Endothelial cell of umbilical vein (primary cell): ENCODE measurements around the gene CCR5. TPM values are rescaled to one million over a fixed set of nuclear protein-coding genes. Genes with fewer than 3 reads are reported as not detected.

Source experiments
- BruUV-seq: library from RNA; stranded (reverse); fragments of 400-500 nt; replicated peaks from 2 replicates; lab custom pipeline; 2021; lab: Mats Ljungman, UMichigan
- CTCF ChIA-PET: fragments of 300-600, 350-600 bp; sonication (Branson Sonifier 250); formaldehyde crosslinking; loops from one replicate; lab custom pipeline; 2021; ENCODE audit warnings: antibody characterized with exemption, inconsistent platforms; lab: Charles Lee
- POLR2A ChIA-PET: fragments of 300-600, 350-600 bp; sonication (Branson Sonifier 250); formaldehyde crosslinking; loops from one replicate; lab custom pipeline; 2021; ENCODE audit warnings: antibody characterized with exemption, inconsistent platforms; lab: Charles Lee
- DNase-seq: peaks from one replicate; pipeline ENCODE4 v3.0.0-alpha.2; 2011; ENCODE audit warnings: low read depth, low spot score
- FAIRE-seq: peaks from 2 replicates; lab custom pipeline; 2011; peaks lifted over from hg19 to GRCh38; lab: Jason Lieb, UNC
- H2AFZ ChIP-seq: 2 replicates; pipeline ENCODE4 v1.6.0; 2012; ENCODE audit warnings: low read depth, low read length, control low read depth, inconsistent platforms
- H3K27ac ChIP-seq: 2 replicates; pipeline ENCODE4 v1.5.1; 2011; ENCODE audit warnings: low read depth, mild to moderate bottlenecking, control low read depth, low read length, moderate library complexity; ENCODE audit not compliant: insufficient read depth
- H3K27me3 ChIP-seq, 2 experiments: 2 replicates each; pipeline versions ENCODE4 v1.6.0 to v1.6.1; 2011; ENCODE audit warnings: low read length in 2 of 2, mixed read lengths in 1 of 2; ENCODE audit not compliant: control insufficient read depth in 2 of 2, insufficient read depth in 2 of 2
- H3K36me3 ChIP-seq, 2 experiments: 2 replicates in 1 of 2; 3 replicates in 1 of 2; pipeline ENCODE4 v1.5.1; 2011; ENCODE audit warnings: low read length in 2 of 2, mild to moderate bottlenecking in 1 of 2, moderate library complexity in 1 of 2; ENCODE audit not compliant: control insufficient read depth in 2 of 2, insufficient read depth in 2 of 2; ENCODE audit errors: extremely low read depth in 1 of 2
- H3K4me1 ChIP-seq: 3 replicates; pipeline ENCODE4 v1.5.1; 2011; ENCODE audit warnings: mild to moderate bottlenecking, low read length; ENCODE audit not compliant: control insufficient read depth, insufficient read depth; ENCODE audit errors: extremely low read depth
- H3K4me2 ChIP-seq: 2 replicates; pipeline ENCODE4 v1.6.1; 2011; ENCODE audit warnings: low read length, control low read depth, mixed read lengths; ENCODE audit not compliant: insufficient read depth
- H3K4me3 ChIP-seq, 3 experiments: fragments of 200-600 bp in 1 of 3; sonication (generic), shearing (Covaris generic) in 1 of 3; replicated peaks in 1 of 3; 2 replicates each; pipeline ENCODE4 v1.5.1; 2011 to 2016; ENCODE audit warnings: control low read depth in 3 of 3, low read length in 3 of 3, mild to moderate bottlenecking in 2 of 3, inconsistent platforms in 1 of 3, low read depth in 1 of 3, moderate library complexity in 1 of 3; ENCODE audit not compliant: insufficient read depth in 1 of 3
- H3K79me2 ChIP-seq: 2 replicates; pipeline ENCODE4 v1.6.0; 2012; ENCODE audit warnings: low read length, inconsistent platforms; ENCODE audit not compliant: control insufficient read depth, insufficient read depth
- H3K9ac ChIP-seq: replicated peaks from 2 replicates; pipeline ENCODE3; 2011; ENCODE audit warnings: low read length, control low read depth; ENCODE audit not compliant: insufficient read depth; ENCODE audit errors: extremely low read depth
- H3K9me1 ChIP-seq: replicated peaks from 3 replicates; pipeline ENCODE4 v1.6.0; 2011; ENCODE audit warnings: mild to moderate bottlenecking, low read length; ENCODE audit not compliant: control insufficient read depth, insufficient read depth; ENCODE audit errors: extremely low read depth
- H3K9me3 ChIP-seq: replicated peaks from 2 replicates; pipeline ENCODE4 v1.5.1; 2012; ENCODE audit warnings: low read length, inconsistent platforms; ENCODE audit not compliant: control insufficient read depth, insufficient read depth
- H4K20me1 ChIP-seq: replicated peaks from 2 replicates; pipeline ENCODE3; 2011; ENCODE audit warnings: mild to moderate bottlenecking, low read length; ENCODE audit not compliant: control insufficient read depth, insufficient read depth; ENCODE audit errors: extremely low read depth
- EZH2 ChIP-seq: IDR thresholded peaks from 2 replicates; pipeline ENCODE4 v1.6.1; 2012; ENCODE audit warnings: borderline replicate concordance, low read depth, mild to moderate bottlenecking, moderate library complexity, low read length, inconsistent platforms; ENCODE audit not compliant: severe bottlenecking
- FOS ChIP-seq: IDR thresholded peaks from 2 replicates; pipeline ENCODE4 v1.6.1; 2011; ENCODE audit warnings: mild to moderate bottlenecking, low read length, moderate library complexity, borderline replicate concordance; ENCODE audit not compliant: insufficient read depth
- GATA2 ChIP-seq: IDR thresholded peaks from 2 replicates; pipeline ENCODE4 v1.7.0; 2011; ENCODE audit warnings: low read depth, mild to moderate bottlenecking, moderate library complexity, mixed read lengths, low read length; ENCODE audit not compliant: insufficient read length, insufficient read depth
- JUN ChIP-seq: IDR thresholded peaks from 2 replicates; pipeline ENCODE4 v1.6.1; 2011; ENCODE audit warnings: borderline replicate concordance, low read depth; ENCODE audit not compliant: insufficient read length, insufficient read depth
- MYC ChIP-seq: IDR thresholded peaks from one replicate; pipeline ENCODE4 v1.6.1; 2011; ENCODE audit warnings: mild to moderate bottlenecking, low read depth, low read length
- POLR2A ChIP-seq: IDR thresholded peaks from 2 replicates; pipeline ENCODE4 v1.6.1; 2012; ENCODE audit warnings: low read depth, mild to moderate bottlenecking, control low read depth, low read length
- POLR2AphosphoS5 ChIP-seq: IDR thresholded peaks from 2 replicates; pipeline ENCODE4 v1.6.1; 2012; ENCODE audit warnings: low read depth, mild to moderate bottlenecking, control low read depth, low read length, moderate library complexity; ENCODE audit not compliant: insufficient read depth
- dilution Hi-C: fragments of 300-500 bp; cut with MboI; formaldehyde crosslinking; loops from one replicate; pipeline ENCODE4 v1.15.0; 2019; ENCODE audit warnings: low sequenced_read_pairs; ENCODE audit not compliant: extremely low pct_ligation_motif_present
- intact Hi-C: fragments of 100-400 bp; cut with micrococcal nuclease; formaldehyde crosslinking; loops from one replicate; pipeline ENCODE4 v1.10.0; 2022
- polyA plus RNA-seq, 4 experiments: library from polyadenylated mRNA; depleted of rRNA in 3 of 4; stranded (reverse) in 3 of 4; unstranded in 1 of 4; fragments of >200 nt; gene quantifications; 2 replicates each; pipeline versions ENCODE4 v1.2.1 to v1.2.3, GENCODE V29; 2011 to 2012; ENCODE audit warnings: missing spikeins in 1 of 4
- total RNA-seq: library from RNA; stranded (reverse); gene quantifications from 2 replicates; pipeline ENCODE4 v1.2.3, GENCODE V29; 2021
- TF ChIP-seq, protein P1 (sequence below): IDR thresholded peaks from 2 replicates; pipeline ENCODE4 v1.6.1; 2011; ENCODE audit not compliant: insufficient read depth, insufficient read length
- TF ChIP-seq, protein P2 (sequence below), 2 donors: IDR thresholded peaks; 1 replicate in 1 of 2; 2 replicates in 1 of 2; pipeline ENCODE4 v1.5.1; 2011; ENCODE audit warnings: low read length in 2 of 2, mild to moderate bottlenecking in 2 of 2, moderate library complexity in 2 of 2, control low read depth in 1 of 2, inconsistent platforms in 1 of 2, low read depth in 1 of 2; ENCODE audit not compliant: insufficient read depth in 1 of 2; ENCODE audit errors: extremely low read depth in 1 of 2

The CCR5 gene
- total and polyA plus RNA-seq, 2 donors (not counting 3 experiments of a cell fraction or from before 2014, with no cell fraction given) = not detected

- Histone ChIP-seq H3K27me3 (peaks cover 12 to 15% of the 10 kb centered on the region in 2 experiments), H2AFZ (no peak overlapping the region), H3K9ac (no peak overlapping the region), H3K79me2 (no peaks in the 10 kb centered on the region), H3K4me1 (no peaks in the 10 kb centered on the region), H4K20me1 (no peaks in the 10 kb centered on the region), H3K9me3 (no peaks in the 10 kb centered on the region), H3K4me2 (no peak overlapping the region), H3K9me1 (no peaks in the 10 kb centered on the region), H3K36me3 (no peaks in the 10 kb centered on the region), H3K4me3 (no peak overlapping the region), H3K27ac (no peak overlapping the region)
- no peak for DNase-seq
- ChIA-PET CTCF (interaction anchor here (1.0 to 6.1 kb wide), 6 partner anchors 8 to 93 kb away, joined by 3 to 45 read pairs (median 4); no protein-coding TSS in a partner anchor), POLR2A (interaction anchor here (0.7 kb wide), 1 partner anchor 151 kb away, joined by 7 read pairs; no protein-coding TSS in a partner anchor)
- TF ChIP-seq POLR2A = no peak
- dilution Hi-C loops (no loop called here), intact Hi-C loops (loop anchor here (10.0 kb wide), 1 partner anchor 185 kb away; no protein-coding TSS in a partner anchor)
- no TSS peak for BruUV-seq
- no peak for FAIRE-seq
Observed at GRCh38 chr3:46369675-46370132, 1.0 kb upstream of the CCR5 start.

DNA sequence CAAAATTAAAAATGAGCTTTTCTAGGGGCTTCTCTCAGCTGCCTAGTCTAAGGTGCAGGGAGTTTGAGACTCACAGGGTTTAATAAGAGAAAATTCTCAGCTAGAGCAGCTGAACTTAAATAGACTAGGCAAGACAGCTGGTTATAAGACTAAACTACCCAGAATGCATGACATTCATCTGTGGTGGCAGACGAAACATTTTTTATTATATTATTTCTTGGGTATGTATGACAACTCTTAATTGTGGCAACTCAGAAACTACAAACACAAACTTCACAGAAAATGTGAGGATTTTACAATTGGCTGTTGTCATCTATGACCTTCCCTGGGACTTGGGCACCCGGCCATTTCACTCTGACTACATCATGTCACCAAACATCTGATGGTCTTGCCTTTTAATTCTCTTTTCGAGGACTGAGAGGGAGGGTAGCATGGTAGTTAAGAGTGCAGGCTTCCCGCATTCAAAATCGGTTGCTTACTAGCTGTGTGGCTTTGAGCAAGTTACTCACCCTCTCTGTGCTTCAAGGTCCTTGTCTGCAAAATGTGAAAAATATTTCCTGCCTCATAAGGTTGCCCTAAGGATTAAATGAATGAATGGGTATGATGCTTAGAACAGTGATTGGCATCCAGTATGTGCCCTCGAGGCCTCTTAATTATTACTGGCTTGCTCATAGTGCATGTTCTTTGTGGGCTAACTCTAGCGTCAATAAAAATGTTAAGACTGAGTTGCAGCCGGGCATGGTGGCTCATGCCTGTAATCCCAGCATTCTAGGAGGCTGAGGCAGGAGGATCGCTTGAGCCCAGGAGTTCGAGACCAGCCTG lies 984 bp downstream of the CCR5 start:
- H3K4me2 ChIP-seq = no peak overlapping the region
- FAIRE-seq (no peak), DNase-seq (no peak)
- intact Hi-C loops = loop anchor here (10.0 kb wide), 1 partner anchor 183 kb away; no protein-coding TSS in a partner anchor
- peaks cover 8 to 22% of the 10 kb centered on the region in 2 experiments for H3K27me3 ChIP-seq
- H4K20me1 ChIP-seq = no peaks in the 10 kb centered on the region
- no peaks in the 10 kb centered on the region for H3K9me1 ChIP-seq
- no peak overlapping the region for H3K9ac ChIP-seq
- no peaks in the 10 kb centered on the region for H3K79me2 ChIP-seq
- ChIA-PET CTCF (interaction anchor here (1.5 to 6.1 kb wide), 4 partner anchors 11 to 96 kb away, joined by 4 to 45 read pairs (median 6); no protein-coding TSS in a partner anchor), POLR2A (no interaction called here)
- H3K4me3 ChIP-seq = no peak overlapping the region
- TF ChIP-seq FOS (no peak), POLR2A (no peak), POLR2AphosphoS5 (no peak), GATA2 (no peak), JUN (no peak), MYC (no peak), EZH2 (no peak)
- TF ChIP-seq, protein P1, sequence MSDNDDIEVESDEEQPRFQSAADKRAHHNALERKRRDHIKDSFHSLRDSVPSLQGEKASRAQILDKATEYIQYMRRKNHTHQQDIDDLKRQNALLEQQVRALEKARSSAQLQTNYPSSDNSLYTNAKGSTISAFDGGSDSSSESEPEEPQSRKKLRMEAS = no peak
- TF ChIP-seq, protein P2, sequence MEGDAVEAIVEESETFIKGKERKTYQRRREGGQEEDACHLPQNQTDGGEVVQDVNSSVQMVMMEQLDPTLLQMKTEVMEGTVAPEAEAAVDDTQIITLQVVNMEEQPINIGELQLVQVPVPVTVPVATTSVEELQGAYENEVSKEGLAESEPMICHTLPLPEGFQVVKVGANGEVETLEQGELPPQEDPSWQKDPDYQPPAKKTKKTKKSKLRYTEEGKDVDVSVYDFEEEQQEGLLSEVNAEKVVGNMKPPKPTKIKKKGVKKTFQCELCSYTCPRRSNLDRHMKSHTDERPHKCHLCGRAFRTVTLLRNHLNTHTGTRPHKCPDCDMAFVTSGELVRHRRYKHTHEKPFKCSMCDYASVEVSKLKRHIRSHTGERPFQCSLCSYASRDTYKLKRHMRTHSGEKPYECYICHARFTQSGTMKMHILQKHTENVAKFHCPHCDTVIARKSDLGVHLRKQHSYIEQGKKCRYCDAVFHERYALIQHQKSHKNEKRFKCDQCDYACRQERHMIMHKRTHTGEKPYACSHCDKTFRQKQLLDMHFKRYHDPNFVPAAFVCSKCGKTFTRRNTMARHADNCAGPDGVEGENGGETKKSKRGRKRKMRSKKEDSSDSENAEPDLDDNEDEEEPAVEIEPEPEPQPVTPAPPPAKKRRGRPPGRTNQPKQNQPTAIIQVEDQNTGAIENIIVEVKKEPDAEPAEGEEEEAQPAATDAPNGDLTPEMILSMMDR (IDR thresholded peaks at IDR 0.05; ENCODE audit: extremely low read depth in 1 of 2, insufficient read depth in 1 of 2, low read depth in 1 of 2, low read length in 2 of 2) = no peak
- no peak overlapping the region for H2AFZ ChIP-seq
- no TSS peak for BruUV-seq
- dilution Hi-C loops = no loop called here
- H3K27ac ChIP-seq = no peak overlapping the region
- no peaks in the 10 kb centered on the region for H3K4me1 ChIP-seq
- H3K36me3 ChIP-seq = no peaks in the 10 kb centered on the region
- no peaks in the 10 kb centered on the region for H3K9me3 ChIP-seq
